ENCODE measurements around the gene CAPN9.

DNA sequence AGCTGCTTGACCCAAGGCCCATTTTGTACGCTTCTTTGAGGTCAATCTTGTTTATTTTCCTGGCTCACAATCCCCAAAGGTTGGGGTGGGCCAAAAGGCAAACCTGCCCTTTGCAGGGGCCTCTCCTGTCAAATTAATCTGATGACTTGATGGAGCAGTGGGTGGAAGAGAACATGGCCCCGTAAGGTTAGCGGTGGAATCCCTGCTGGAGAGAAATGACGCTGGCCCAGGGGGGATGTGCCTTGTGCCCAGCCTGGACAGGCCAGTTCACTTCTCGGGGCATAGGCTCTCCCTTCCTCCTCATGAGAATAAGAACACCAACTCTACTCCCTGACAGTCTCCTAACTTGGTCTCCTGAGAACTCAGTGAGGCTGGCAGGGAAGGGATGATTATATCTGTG lies 80.6 kb downstream of the CAPN9 start:
- TF ChIP-seq, protein P1, sequence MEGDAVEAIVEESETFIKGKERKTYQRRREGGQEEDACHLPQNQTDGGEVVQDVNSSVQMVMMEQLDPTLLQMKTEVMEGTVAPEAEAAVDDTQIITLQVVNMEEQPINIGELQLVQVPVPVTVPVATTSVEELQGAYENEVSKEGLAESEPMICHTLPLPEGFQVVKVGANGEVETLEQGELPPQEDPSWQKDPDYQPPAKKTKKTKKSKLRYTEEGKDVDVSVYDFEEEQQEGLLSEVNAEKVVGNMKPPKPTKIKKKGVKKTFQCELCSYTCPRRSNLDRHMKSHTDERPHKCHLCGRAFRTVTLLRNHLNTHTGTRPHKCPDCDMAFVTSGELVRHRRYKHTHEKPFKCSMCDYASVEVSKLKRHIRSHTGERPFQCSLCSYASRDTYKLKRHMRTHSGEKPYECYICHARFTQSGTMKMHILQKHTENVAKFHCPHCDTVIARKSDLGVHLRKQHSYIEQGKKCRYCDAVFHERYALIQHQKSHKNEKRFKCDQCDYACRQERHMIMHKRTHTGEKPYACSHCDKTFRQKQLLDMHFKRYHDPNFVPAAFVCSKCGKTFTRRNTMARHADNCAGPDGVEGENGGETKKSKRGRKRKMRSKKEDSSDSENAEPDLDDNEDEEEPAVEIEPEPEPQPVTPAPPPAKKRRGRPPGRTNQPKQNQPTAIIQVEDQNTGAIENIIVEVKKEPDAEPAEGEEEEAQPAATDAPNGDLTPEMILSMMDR (IDR thresholded peaks at IDR 0.05; ENCODE audit: low read length): no peak
- TF ChIP-seq EZH2 (IDR thresholded peaks at IDR 0.05; ENCODE audit: borderline replicate concordance, low read length): no peak

All from OCI-LY1 (cell line).